ENCODE data around the gene VAT1L.

Gene VAT1L

GRCh38 chr16:77961814-77962213 is 173.4 kb downstream of the VAT1L start:
- TF ChIP-seq CTCF (IDR thresholded peaks at IDR 0.05; ENCODE audit: low read depth, low read length, poor library complexity, severe bottlenecking), result no peak
- no peak for TF ChIP-seq EZH2phosphoT487 (IDR thresholded peaks at IDR 0.05; ENCODE audit: borderline replicate concordance, low read length)
- Histone ChIP-seq H3K9me2 (replicated peaks; ENCODE audit: control insufficient read depth, low read length) (no peaks in the 10 kb centered on the region), H3K4me1 (ENCODE audit: control insufficient read depth, low read length) (no peaks in the 10 kb centered on the region), H3K36me3 (ENCODE audit: control insufficient read depth, low read length) (no peaks in the 10 kb centered on the region), H4K20me1 (ENCODE audit: control insufficient read depth, insufficient read depth, low read depth, low read length) (no peaks in the 10 kb centered on the region), H3F3A (ENCODE audit: control insufficient read depth, insufficient read depth) (no peaks in the 10 kb centered on the region), H3K4me2 (ENCODE audit: low read length) (no peak overlapping the region), H3K79me2 (ENCODE audit: control insufficient read depth, low read length) (no peaks in the 10 kb centered on the region), H3K27me3 (ENCODE audit: control insufficient read depth, low read length) (peaks cover under 1% of the 10 kb centered on the region; the same call in 1 of the 2 replicates), H3K27ac (ENCODE audit: low read depth, low read length) (no peak overlapping the region), H3K4me3 (ENCODE audit: low read length) (no peak overlapping the region), H3K9me3 (ENCODE audit: control insufficient read depth, insufficient read depth, low read length) (no peaks in the 10 kb centered on the region)

- H3K27me3 ChIP-seq (ENCODE audit: control insufficient read depth, low read length), result peaks cover 8% of the 10 kb centered on the region
- no peaks in the 10 kb centered on the region for H3K9me2 ChIP-seq (replicated peaks; ENCODE audit: control insufficient read depth, low read length)
- H3K4me2 ChIP-seq (ENCODE audit: low read length), result no peak overlapping the region
- H3F3A ChIP-seq (ENCODE audit: control insufficient read depth, insufficient read depth), result no peaks in the 10 kb centered on the region
- no peaks in the 10 kb centered on the region for H3K79me2 ChIP-seq (ENCODE audit: control insufficient read depth, low read length)
- TF ChIP-seq CTCF (IDR thresholded peaks at IDR 0.05; ENCODE audit: low read depth, low read length, poor library complexity, severe bottlenecking), result no peak
- no peaks in the 10 kb centered on the region for H3K36me3 ChIP-seq (ENCODE audit: control insufficient read depth, low read length)
- no peaks in the 10 kb centered on the region for H4K20me1 ChIP-seq (ENCODE audit: control insufficient read depth, insufficient read depth, low read depth, low read length)
- H3K4me1 ChIP-seq (ENCODE audit: control insufficient read depth, low read length), result no peaks in the 10 kb centered on the region
- H3K9me3 ChIP-seq (ENCODE audit: control insufficient read depth, insufficient read depth, low read length), result no peaks in the 10 kb centered on the region
- H3K27ac ChIP-seq (ENCODE audit: low read depth, low read length), result no peak overlapping the region
- H3K4me3 ChIP-seq (ENCODE audit: low read length), result no peak overlapping the region
Measured at GRCh38 chr16:77962689-77963088, 174.3 kb downstream of the VAT1L start.

- Histone ChIP-seq H3K4me1 (ENCODE audit: control insufficient read depth, low read length) (no peaks in the 10 kb centered on the region), H3K9me3 (ENCODE audit: control insufficient read depth, insufficient read depth, low read length) (no peaks in the 10 kb centered on the region), H3K4me3 (ENCODE audit: low read length) (no peak overlapping the region), H4K20me1 (ENCODE audit: control insufficient read depth, insufficient read depth, low read depth, low read length) (no peaks in the 10 kb centered on the region), H3K4me2 (ENCODE audit: low read length) (no peak overlapping the region; the same call in 1 of the 2 replicates), H3K36me3 (ENCODE audit: control insufficient read depth, low read length) (no peaks in the 10 kb centered on the region), H3K27me3 (ENCODE audit: control insufficient read depth, low read length) (peaks cover 8% of the 10 kb centered on the region), H3K9me2 (replicated peaks; ENCODE audit: control insufficient read depth, low read length) (no peaks in the 10 kb centered on the region), H3F3A (ENCODE audit: control insufficient read depth, insufficient read depth) (no peaks in the 10 kb centered on the region), H3K27ac (ENCODE audit: low read depth, low read length) (no peak overlapping the region), H3K79me2 (ENCODE audit: control insufficient read depth, low read length) (no peaks in the 10 kb centered on the region)
- no peak for TF ChIP-seq EZH2phosphoT487 (IDR thresholded peaks at IDR 0.05; ENCODE audit: borderline replicate concordance, low read length)
- no peak for TF ChIP-seq CTCF (IDR thresholded peaks at IDR 0.05; ENCODE audit: low read depth, low read length, poor library complexity, severe bottlenecking)
Measured at GRCh38 chr16:77963185-77964044, 175.1 kb downstream of the VAT1L start.
